RWPE1 (cell line): Measurements from ENCODE around the gene RBM46.

Experiments
- CTCF ChIA-PET: fragments of 350-600 bp; sonication (Branson Sonifier 250); formaldehyde crosslinking; extraction: SDS; loops from one replicate; lab custom pipeline; 2021; lab: Yijun Ruan, JAX
- POLR2A ChIA-PET: fragments of 400-600 bp; formaldehyde crosslinking; extraction: SDS; loops from one replicate; lab custom pipeline; 2020; ENCODE audit warnings: antibody characterized with exemption; ENCODE audit not compliant: low non-redundant PET; lab: Yijun Ruan, JAX
- DNase-seq: peaks from one replicate; pipeline ENCODE4 v3.0.0; 2012; ENCODE audit warnings: low spot score
- H3K27ac ChIP-seq: fragments of 450-650 bp; 2 replicates; pipeline ENCODE4 v1.5.1; 2017
- CTCF ChIP-seq: fragments of 450-650 bp; conservative IDR thresholded peaks from 2 replicates; pipeline ENCODE4 v1.5.1; 2017; ENCODE audit warnings: low read depth, mild to moderate bottlenecking

Gene RBM46

GRCh38 chr4:154818230-154818629 lies 37.2 kb downstream of the RBM46 start:
- no peak for TF ChIP-seq CTCF
- no peak for DNase-seq
- ChIA-PET CTCF (no interaction called here), POLR2A (no interaction called here)
- H3K27ac ChIP-seq, result no peak overlapping the region

DNA sequence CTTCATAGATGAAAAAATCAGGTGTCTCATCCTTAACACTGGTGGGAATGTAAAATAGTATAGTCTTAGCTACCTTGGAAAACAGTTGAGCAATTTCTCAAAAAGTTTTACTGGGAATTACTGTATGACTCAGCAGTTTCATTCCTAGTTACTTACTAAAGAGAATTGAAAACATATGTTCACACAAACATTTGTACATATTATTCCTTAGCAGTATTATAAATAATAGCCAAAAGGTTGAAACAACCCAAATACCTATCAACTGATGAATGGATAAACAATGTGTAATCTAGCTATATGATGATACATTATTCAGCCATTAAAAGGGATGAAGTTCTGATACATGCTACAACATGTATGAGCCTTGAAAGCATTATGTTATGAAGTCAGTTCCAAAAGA lies 41.7 kb downstream of the RBM46 start:
- H3K27ac ChIP-seq, result no peak overlapping the region
- ChIA-PET CTCF (no interaction called here), POLR2A (no interaction called here)
- DNase-seq, result peak; percentile 12
- no peak for TF ChIP-seq CTCF

DNA sequence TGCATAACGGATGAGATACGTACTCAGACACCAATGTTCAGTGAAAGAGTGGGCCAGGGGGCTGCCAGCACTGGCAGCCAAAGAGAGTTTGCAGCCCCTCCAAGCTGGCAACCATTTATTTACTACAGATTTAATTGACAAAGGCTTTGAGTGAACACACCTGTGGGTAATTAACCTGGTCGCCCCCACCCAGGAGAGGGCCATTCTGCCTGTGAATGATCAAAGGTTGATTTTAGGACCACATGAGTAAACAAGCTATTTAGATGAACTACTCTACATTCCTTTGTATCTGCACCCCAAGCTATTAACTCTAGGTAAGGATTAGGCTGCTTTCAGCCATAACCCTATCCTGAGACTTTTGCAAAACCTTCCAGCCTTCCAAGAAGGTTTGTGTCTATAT lies 55.0 kb downstream of the RBM46 start:
- TF ChIP-seq CTCF, result no peak
- no peak overlapping the region for H3K27ac ChIP-seq
- ChIA-PET POLR2A (no interaction called here), CTCF (interaction anchor here (0.7 kb wide), 1 partner anchor 152 kb away, joined by 5 read pairs; no protein-coding TSS in a partner anchor)
- no peak for DNase-seq

DNA sequence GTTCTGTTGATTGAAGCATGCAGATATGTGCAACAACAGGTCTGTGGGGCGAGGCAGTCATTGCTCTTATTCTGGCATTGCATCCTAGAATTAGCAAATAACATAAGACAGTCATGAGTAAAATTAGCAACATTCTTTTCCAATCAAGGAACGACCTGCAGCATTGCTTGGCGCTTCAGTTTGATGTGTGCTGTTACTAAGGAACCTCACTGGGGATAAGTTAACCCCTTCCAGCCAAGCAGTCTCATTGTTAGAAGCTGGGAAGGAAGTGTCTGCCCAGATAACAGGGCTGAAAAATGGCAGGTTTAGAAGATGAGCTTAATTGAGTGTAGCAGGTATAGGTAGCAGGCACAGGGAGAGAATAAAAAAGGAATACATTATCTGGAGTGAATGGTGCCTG lies 55.4 kb downstream of the RBM46 start:
- DNase-seq, result no peak
- POLR2A ChIA-PET, result no interaction called here
- CTCF ChIA-PET, result interaction anchor here (0.7 kb wide), 1 partner anchor 152 kb away, joined by 5 read pairs; no protein-coding TSS in a partner anchor
- H3K27ac ChIP-seq, result no peak overlapping the region
- TF ChIP-seq CTCF, result no peak

DNA sequence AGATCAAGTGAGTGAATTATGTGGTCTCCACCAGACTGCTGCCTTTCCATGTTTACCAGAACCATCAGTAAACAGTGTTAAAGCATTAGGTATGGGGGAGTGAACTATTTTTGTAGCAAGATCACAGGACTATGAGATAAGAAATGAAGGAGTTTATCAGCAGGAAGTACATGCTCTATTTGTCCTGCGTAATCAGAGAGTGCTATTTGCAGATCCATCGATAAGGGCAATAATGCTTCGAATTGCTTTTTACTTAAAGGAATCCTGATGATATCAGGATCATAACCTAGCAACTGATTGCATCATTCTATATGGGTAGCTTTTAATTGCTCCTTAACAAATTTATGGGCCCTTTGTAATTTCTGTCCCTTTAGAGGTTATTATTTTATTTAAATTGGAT lies 57.1 kb downstream of the RBM46 start:
- H3K27ac ChIP-seq, result no peak overlapping the region
- no peak for DNase-seq
- TF ChIP-seq CTCF, result no peak
- CTCF ChIA-PET, result interaction anchor here (0.5 kb wide), 1 partner anchor 331 kb away, joined by 3 read pairs; no protein-coding TSS in a partner anchor
- POLR2A ChIA-PET, result no interaction called here

- H3K27ac ChIP-seq, result no peak overlapping the region
- DNase-seq, result no peak
- no peak for TF ChIP-seq CTCF
- POLR2A ChIA-PET, result no interaction called here
- CTCF ChIA-PET, result no interaction called here
Observed at GRCh38 chr4:154838694-154839093, 57.6 kb downstream of the RBM46 start.
